ENCODE data around the gene LONP2. TPM values are rescaled to one million over a fixed set of nuclear protein-coding genes. Genes with fewer than 3 reads are reported as not detected.

Gene LONP2
- total and polyA plus RNA-seq, 4 donors, result 30.0 to 304 (median 52.8) TPM

- 83% methylated on average over 4 of the region's 4 CpGs for WGBS
- no peaks in the 10 kb centered on the region for H3K9me3 ChIP-seq (ENCODE audit: control insufficient read depth in 4 of 4, low read length in 3 of 4)
- no peak for DNase-seq (ENCODE audit: low spot score)
- TF ChIP-seq TAF1 (conservative IDR thresholded peaks at IDR 0.05) (no peak), REST (IDR thresholded peaks at IDR 0.05) (no peak), EGR1 (IDR thresholded peaks at IDR 0.05; ENCODE audit: low read depth in 2 of 2) (no peak), MAX (IDR thresholded peaks at IDR 0.05) (no peak), ZBTB33 (IDR thresholded peaks at IDR 0.05) (no peak), RXRA (IDR thresholded peaks at IDR 0.05) (no peak), YY1 (IDR thresholded peaks at IDR 0.05) (no peak), FOXA2 (IDR thresholded peaks at IDR 0.05) (no peak), NR2F2 (IDR thresholded peaks at IDR 0.05) (no peak), GABPA (IDR thresholded peaks at IDR 0.05 in 1 of 2, conservative IDR thresholded peaks at IDR 0.05 in 1 of 2) (no peak), FOXA1 (IDR thresholded peaks at IDR 0.05) (no peak), RAD21 (IDR thresholded peaks at IDR 0.05) (no peak), JUND (IDR thresholded peaks at IDR 0.05) (no peak), SP1 (IDR thresholded peaks at IDR 0.05) (no peak), ATF3 (IDR thresholded peaks at IDR 0.05) (no peak), HNF4G (IDR thresholded peaks at IDR 0.05) (no peak), HNF4A (conservative IDR thresholded peaks at IDR 0.05) (no peak), CTCF (IDR thresholded peaks at IDR 0.05; ENCODE audit: low read depth, low read length, missing input control) (no peak)
- no peak overlapping the region for H3K9ac ChIP-seq (ENCODE audit: low read depth in 1 of 2, low read length in 2 of 2)
- H3K27me3 ChIP-seq (ENCODE audit: control insufficient read depth in 4 of 4, insufficient read depth in 4 of 4, low read length in 3 of 4), result no peaks in the 10 kb centered on the region
- H3K36me3 ChIP-seq (ENCODE audit: control insufficient read depth in 4 of 4, insufficient read depth in 3 of 4, low read depth in 1 of 4, low read length in 3 of 4), result no peaks in the 10 kb centered on the region
- H3K4me1 ChIP-seq (ENCODE audit: control insufficient read depth in 4 of 4, insufficient read depth in 4 of 4, low read length in 3 of 4), result peaks cover 13 to 34% (median 18%) of the 10 kb centered on the region in 4 donors
- H3K27ac ChIP-seq (ENCODE audit: low read depth in 1 of 2, low read length in 2 of 2), result no peak overlapping the region
- no peak overlapping the region for H3K4me3 ChIP-seq (ENCODE audit: low read depth in 1 of 3, low read length in 3 of 3)
Observed at GRCh38 chr16:48373258-48374029, 129.3 kb downstream of the LONP2 start.
